H7 (cell line): ENCODE data around the gene PFKL. TPM values are rescaled to one million over a fixed set of nuclear protein-coding genes. Genes with fewer than 3 reads are reported as not detected.

Source experiments
- DNase-seq: peaks from one replicate; pipeline ENCODE4 v3.0.0; 2012
- H3K27me3 ChIP-seq: 2 replicates; pipeline ENCODE4 v1.6.0; 2011; ENCODE audit warnings: mild to moderate bottlenecking, low read length; ENCODE audit not compliant: control insufficient read depth, insufficient read depth
- H3K36me3 ChIP-seq: replicated peaks from 2 replicates; pipeline ENCODE4 v1.5.1; 2011; ENCODE audit warnings: low read length; ENCODE audit not compliant: control insufficient read depth, insufficient read depth
- H3K4me3 ChIP-seq: 2 replicates; pipeline ENCODE4 v1.5.1; 2011; ENCODE audit warnings: low read depth, mild to moderate bottlenecking, control low read depth, low read length, moderate library complexity; ENCODE audit not compliant: insufficient read depth
- total RNA-seq: library from RNA; depleted of rRNA; stranded (reverse); fragments of >200 nt; shearing (Covaris generic); gene quantifications from 2 replicates; pipeline ENCODE4 v1.2.3, GENCODE V29; 2014

The PFKL gene
- total RNA-seq, 1 experiment from 2014 or later, result 158 TPM

- H3K27me3 ChIP-seq, result no peaks in the 10 kb centered on the region
- H3K4me3 ChIP-seq, result no peak overlapping the region
- peaks cover 9% of the 10 kb centered on the region for H3K36me3 ChIP-seq
- DNase-seq, result peak; percentile 61
These were observed 7.3 kb downstream of the PFKL start for GRCh38 chr21:44306936-44307704.

GRCh38 chr21:44310628-44311507 is 11.0 kb downstream of the PFKL start:
- no peak for DNase-seq
- H3K36me3 ChIP-seq, result peaks cover 9% of the 10 kb centered on the region
- no peaks in the 10 kb centered on the region for H3K27me3 ChIP-seq
- H3K4me3 ChIP-seq, result no peak overlapping the region

- Histone ChIP-seq H3K36me3 (peaks cover 10% of the 10 kb centered on the region), H3K4me3 (no peak overlapping the region), H3K27me3 (no peaks in the 10 kb centered on the region)
- DNase-seq, result no peak
These were observed 12.2 kb downstream of the PFKL start for GRCh38 chr21:44312089-44312488.

- Histone ChIP-seq H3K4me3 (no peak overlapping the region), H3K36me3 (peaks cover 10% of the 10 kb centered on the region), H3K27me3 (no peaks in the 10 kb centered on the region)
- no peak for DNase-seq
These were observed 12.9 kb downstream of the PFKL start for GRCh38 chr21:44312716-44313115.

- H3K4me3 ChIP-seq, result no peak overlapping the region
- H3K36me3 ChIP-seq, result peaks cover 13% of the 10 kb centered on the region
- H3K27me3 ChIP-seq, result no peaks in the 10 kb centered on the region
- no peak for DNase-seq
These were observed 13.6 kb downstream of the PFKL start for GRCh38 chr21:44313451-44313850.

- H3K4me3 ChIP-seq, result no peak overlapping the region
- no peak for DNase-seq
- no peaks in the 10 kb centered on the region for H3K27me3 ChIP-seq
- H3K36me3 ChIP-seq, result peaks cover 13% of the 10 kb centered on the region
These were observed 14.3 kb downstream of the PFKL start for GRCh38 chr21:44314128-44314527.

- DNase-seq, result no peak
- Histone ChIP-seq H3K27me3 (no peaks in the 10 kb centered on the region), H3K36me3 (peaks cover 11% of the 10 kb centered on the region)
These were observed 14.7 kb downstream of the PFKL start for GRCh38 chr21:44314561-44314960.

GRCh38 chr21:44315691-44316203 is 15.9 kb downstream of the PFKL start:
- H3K36me3 ChIP-seq, result peaks cover 10% of the 10 kb centered on the region
- H3K27me3 ChIP-seq, result no peaks in the 10 kb centered on the region
- DNase-seq, result no peak
- no peak overlapping the region for H3K4me3 ChIP-seq

More at GRCh38 chr21:44314561-44314960, 14.7 kb downstream of the PFKL start:
- no peak overlapping the region for H3K4me3 ChIP-seq

GRCh38 chr21:44316277-44316900 is 16.5 kb downstream of the PFKL start:
- no peak for DNase-seq
- Histone ChIP-seq H3K4me3 (no peak overlapping the region), H3K36me3 (peaks cover 5% of the 10 kb centered on the region), H3K27me3 (no peaks in the 10 kb centered on the region)

GRCh38 chr21:44317241-44317782 is 17.5 kb downstream of the PFKL start:
- H3K4me3 ChIP-seq, result no peak overlapping the region
- no peaks in the 10 kb centered on the region for H3K27me3 ChIP-seq
- no peak for DNase-seq
- peaks cover 4% of the 10 kb centered on the region for H3K36me3 ChIP-seq

- Histone ChIP-seq H3K36me3 (peaks cover 5% of the 10 kb centered on the region), H3K4me3 (no peak overlapping the region), H3K27me3 (no peaks in the 10 kb centered on the region)
- no peak for DNase-seq
These were observed 18.0 kb downstream of the PFKL start for GRCh38 chr21:44317871-44318270.

GRCh38 chr21:44318489-44319285 is 18.8 kb downstream of the PFKL start:
- no peak for DNase-seq
- Histone ChIP-seq H3K36me3 (peaks cover 5% of the 10 kb centered on the region), H3K4me3 (no peak overlapping the region)

GRCh38 chr21:44319407-44320065 is 19.7 kb downstream of the PFKL start:
- no peak overlapping the region for H3K4me3 ChIP-seq
- H3K27me3 ChIP-seq, result no peaks in the 10 kb centered on the region
- DNase-seq, result no peak
- peaks cover 5% of the 10 kb centered on the region for H3K36me3 ChIP-seq

More at GRCh38 chr21:44318489-44319285, 18.8 kb downstream of the PFKL start:
- no peaks in the 10 kb centered on the region for H3K27me3 ChIP-seq
